ENCODE results near the gene IL3RA. TPM values are rescaled to one million over a fixed set of nuclear protein-coding genes. Genes with fewer than 3 reads are reported as not detected.
"Not testable (repeated sequence)": the region's sequence is repeated elsewhere in the genome, so short reads cannot be mapped to it uniquely, and the experiment has no call there.

IL3RA gene
- 13.3 TPM for total RNA-seq
- long read RNA-seq, transcript IL3RA-201 (12 exons, 1,706 nt), result major isoform, 67 of 108 reads
- long read RNA-seq, partial matches to known transcripts, result 2 of 108 reads
- long read RNA-seq, other reads (novel, unspliced or antisense), result 37 of 108 reads

GRCh38 chrX:1336331-1336943 is at the start of gene IL3RA:
Gene IL3RA, plus strand, starts transcription at chrX:1336785. Its CDS starts 4,981 bp downstream, at chrX:1341766.
- no peak for DNase-seq (ENCODE audit: low spot score)

DNA sequence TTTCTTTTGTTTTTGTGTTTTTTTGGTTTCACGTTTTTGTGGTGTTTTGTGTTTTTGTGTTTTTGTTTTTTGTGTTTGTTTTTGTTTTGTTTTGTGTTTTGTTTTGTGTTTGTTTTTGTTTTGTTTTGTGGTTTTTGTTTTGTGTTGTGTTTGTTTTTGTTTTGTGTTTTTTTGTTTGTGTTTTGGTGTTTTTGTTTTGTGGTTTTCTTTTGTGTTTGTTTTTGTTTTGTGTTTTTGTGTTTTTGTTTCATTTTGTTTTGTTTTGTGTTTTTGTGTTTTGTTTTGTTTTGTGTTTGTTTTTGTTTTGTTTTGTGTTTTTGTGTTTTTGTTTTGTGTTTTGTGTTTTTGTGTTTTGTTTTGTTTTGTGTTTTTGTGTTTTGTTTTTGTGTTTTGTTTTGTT is 47.0 kb upstream of the IL3RA start:
- DNase-seq (ENCODE audit: low spot score), result no peak

DNA sequence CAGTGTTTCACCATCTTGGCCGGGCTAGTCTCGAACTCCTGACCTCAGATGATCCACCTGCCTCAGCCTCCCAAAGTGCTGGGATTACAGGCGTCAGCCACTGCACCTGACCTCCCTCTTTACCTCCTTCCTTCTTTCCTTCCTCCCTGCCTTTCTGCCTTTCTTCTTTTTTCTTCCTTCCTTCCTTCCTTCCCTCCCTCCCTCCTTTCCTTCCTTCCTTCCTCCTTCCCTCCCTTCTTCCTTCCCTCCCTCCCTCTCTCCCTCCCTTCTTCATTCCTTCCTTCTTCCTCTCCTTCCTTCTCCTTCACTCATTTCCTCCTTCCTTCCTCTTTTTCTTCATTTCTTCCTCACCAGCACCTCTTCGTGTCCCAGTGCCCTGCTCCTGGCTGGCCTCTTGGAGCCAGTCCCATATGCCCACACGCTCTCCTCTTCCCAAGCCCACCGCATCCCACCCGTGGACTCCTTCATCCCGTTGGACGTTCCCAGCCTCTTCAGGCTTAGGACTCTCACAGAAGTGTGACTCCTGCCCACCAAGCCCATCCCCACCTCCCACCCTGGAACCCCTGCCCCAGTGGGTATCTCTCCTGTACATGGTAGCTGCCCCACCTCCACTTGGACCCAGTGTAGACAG is 45.4 kb upstream of the IL3RA start:
- no peak for DNase-seq (ENCODE audit: low spot score)

- no peak for DNase-seq (ENCODE audit: low spot score)
Observed at GRCh38 chrX:1292575-1293290, 43.9 kb upstream of the IL3RA start.

- no peak for DNase-seq (ENCODE audit: low spot score)
Observed at GRCh38 chrX:1294301-1295067, 42.1 kb upstream of the IL3RA start.

DNA sequence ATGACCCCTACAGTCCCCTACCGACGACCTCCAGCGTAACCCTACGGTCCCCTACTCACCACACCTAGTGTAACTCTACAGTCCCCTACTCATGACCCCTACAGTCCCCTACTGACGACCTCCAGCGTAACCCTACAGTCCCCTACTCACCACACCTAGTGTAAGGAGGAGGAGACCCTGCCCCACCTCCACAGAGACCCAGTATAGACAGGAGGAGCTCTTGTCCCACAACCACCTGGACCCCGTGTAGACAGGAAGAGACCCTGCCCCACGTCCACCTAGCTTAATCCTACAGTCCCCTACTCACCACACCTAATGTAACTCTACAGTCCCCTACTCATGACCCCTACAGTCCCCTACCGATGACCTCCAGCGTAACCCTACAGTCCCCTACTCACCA is 41.0 kb upstream of the IL3RA start:
- no peak for DNase-seq (ENCODE audit: low spot score)

DNA sequence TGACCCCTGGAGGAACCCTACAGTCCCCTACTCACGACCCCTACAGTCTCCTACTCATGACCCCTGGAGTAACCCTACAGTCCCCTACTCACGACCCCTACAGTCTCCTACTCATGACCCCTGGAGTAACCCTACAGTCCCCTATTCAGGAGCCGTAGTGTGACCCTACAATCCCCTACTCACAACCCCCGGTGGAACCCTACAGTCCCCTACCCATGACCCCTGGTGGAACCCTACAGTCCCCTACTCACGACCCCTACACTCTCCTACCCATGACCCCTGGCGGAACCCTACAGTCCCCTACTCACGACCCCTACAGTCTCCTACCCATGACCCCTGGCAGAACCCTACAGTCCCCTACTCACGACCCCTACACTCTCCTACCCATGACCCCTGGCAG is 39.0 kb upstream of the IL3RA start:
- DNase-seq (ENCODE audit: low spot score), result not testable (repeated sequence)

DNA sequence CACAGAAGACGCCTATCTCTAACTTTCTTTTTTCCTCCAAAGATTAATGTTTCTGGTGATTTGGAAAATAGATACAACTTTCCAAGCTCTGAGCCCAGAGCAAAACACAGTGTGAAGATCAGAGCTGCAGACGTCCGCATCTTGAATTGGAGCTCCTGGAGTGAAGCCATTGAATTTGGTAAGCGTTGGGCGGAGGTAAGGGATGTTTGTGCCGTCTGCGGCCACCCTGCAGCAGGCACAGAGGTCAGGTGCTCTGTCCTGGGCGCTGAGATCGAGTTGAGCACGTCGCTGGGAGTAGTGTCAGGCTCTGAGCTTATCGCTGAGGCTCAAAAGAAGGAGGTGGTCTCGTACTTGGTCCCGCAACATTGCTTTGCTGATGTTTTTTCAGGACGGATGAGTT is 36.1 kb upstream of the IL3RA start:
- DNase-seq (ENCODE audit: low spot score), result no peak

DNA sequence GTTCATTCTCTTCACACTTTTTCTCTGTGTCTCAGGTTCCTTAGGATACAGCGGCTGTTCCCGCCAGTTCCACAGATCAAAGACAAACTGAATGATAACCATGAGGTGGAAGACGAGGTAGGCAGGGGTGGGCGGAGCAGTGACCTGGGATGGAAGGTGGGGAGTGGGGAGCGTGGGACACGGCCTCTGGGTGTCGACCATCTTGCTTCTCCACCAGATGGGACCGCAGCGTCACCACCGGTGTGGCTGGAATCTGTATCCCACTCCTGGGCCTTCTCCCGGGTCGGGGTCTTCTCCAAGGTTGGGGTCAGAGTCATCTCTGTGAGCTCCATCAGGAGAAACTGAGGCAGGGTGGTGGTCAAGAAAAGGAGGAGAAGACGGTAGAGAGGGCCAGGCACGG is 31.2 kb upstream of the IL3RA start:
- DNase-seq (ENCODE audit: low spot score), result no peak

GRCh38 chrX:1306909-1307625 is 29.5 kb upstream of the IL3RA start:
- DNase-seq (ENCODE audit: low spot score), result no peak

DNA sequence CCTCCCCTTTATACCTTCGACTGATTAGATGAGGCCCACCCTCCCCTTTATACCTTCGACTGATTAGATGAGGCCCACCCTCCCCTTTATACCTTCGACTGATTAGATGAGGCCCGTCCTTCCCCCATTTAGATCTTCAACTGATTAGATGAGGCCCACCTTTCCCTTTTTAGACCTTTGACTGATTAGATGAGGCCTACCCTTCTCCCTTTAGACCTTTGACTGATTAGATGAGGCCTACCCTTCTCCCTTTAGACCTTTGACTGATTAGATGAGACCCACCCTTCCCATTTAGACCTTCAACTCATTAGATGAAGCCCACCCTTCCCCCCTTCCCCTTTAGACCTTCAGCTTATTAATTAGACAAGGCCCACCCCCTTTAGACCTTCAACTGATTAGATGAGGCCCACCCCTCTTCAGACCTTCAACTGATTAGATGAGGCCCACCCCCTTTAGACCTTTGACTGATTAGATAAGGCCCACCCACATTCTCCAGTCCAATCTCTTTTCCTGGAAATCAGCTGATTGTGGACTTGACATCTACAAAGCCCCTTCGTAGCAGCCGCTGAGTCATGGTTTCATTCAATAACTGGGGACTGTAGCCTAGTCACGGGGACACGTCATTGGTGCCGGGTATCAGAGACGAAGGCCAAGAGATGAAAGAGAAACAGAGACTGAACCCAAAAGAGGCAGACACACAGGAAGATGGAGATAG is 28.8 kb upstream of the IL3RA start:
- DNase-seq (ENCODE audit: low spot score), result no peak

DNA sequence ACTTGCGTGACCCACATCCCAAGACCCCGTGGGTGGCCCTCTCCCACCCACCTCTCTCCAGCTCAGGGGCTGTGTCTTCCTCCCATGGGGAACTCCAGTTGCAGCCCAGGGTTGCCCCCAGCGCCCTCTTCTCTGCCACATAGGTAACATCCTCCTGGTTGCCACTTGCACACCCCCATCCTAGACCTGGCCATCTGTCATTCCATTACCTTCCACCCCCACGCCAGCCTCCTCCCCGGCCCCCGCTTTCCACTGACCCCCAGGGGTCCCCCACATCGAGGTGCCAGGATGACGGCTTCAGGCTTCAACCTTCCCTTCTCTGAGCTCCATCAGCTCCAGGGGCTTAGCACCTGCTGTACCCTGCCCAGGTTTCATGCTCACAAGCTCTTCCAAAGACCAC is 28.1 kb upstream of the IL3RA start:
- DNase-seq (ENCODE audit: low spot score), result no peak

GRCh38 chrX:1308917-1309316 is 27.7 kb upstream of the IL3RA start:
- DNase-seq (ENCODE audit: low spot score), result not testable (repeated sequence)

- DNase-seq (ENCODE audit: low spot score), result no peak
Observed at GRCh38 chrX:1313788-1314187, 22.8 kb upstream of the IL3RA start.

DNA sequence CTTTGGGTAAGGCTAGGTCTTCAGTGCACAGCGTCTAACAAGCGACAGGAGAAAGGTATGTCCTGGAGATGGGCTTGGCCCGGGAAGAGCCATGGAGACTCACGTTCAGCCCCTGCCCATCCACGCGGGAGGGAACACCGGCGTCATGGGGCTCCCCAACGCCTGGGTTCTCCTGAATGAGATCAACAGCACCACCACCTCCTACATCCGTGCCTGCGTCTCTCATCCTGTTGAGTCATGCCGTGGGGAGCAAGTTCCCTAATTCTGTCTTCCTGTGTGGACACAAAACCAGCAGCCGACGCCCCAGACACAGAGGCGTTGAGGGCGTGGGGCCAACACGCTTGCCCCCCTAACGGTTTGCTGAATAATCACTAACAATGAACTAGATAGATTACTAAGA is 20.1 kb upstream of the IL3RA start:
- DNase-seq (ENCODE audit: low spot score), result no peak

GRCh38 chrX:1321674-1322073 is 14.9 kb upstream of the IL3RA start:
- no peak for DNase-seq (ENCODE audit: low spot score)

GRCh38 chrX:1322393-1322792 is 14.2 kb upstream of the IL3RA start:
- DNase-seq (ENCODE audit: low spot score), result no peak

DNA sequence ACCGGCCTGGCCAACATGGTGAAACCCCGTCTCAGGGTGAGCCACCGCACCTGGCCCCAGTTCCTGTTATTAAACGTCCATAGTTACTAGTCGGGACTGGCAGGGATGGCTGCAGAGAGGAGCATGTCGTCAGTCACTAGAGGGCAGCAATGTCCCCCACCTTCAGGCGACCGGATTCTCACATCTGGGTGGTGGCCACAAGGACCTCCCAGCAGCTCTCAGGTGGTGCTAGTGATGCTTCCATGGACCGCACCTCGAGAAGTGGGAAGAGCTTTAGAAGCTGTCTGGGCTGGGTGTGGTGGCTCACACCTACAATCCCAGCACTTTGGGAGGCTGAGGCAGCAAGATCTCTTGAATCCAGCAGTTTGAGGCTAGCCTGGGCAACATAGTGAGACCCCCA is 13.3 kb upstream of the IL3RA start:
- DNase-seq (ENCODE audit: low spot score), result no peak

- no peak for DNase-seq (ENCODE audit: low spot score)
Observed at GRCh38 chrX:1325515-1326116, 11.0 kb upstream of the IL3RA start.
